HG02885 (cell line): ENCODE measurements around the gene RFC5.
"Not testable (repeated sequence)": the region's sequence is repeated elsewhere in the genome, so short reads cannot be mapped to it uniquely, and the experiment has no call there.

ENCODE experiments used
- ATAC-seq: cut with Tn5 transposase; IDR thresholded peaks from one replicate; pipeline ENCODE4 v1.9.1; 2021; ENCODE audit warnings: mild to moderate bottlenecking; ENCODE audit not compliant: unreplicated experiment, poor library complexity

The RFC5 gene

GRCh38 chr12:118068445-118068844, 51.9 kb downstream of the RFC5 start:
- no peak for ATAC-seq

GRCh38 chr12:118070650-118071049, 54.1 kb downstream of the RFC5 start:
- ATAC-seq = no peak

- ATAC-seq = peak; percentile 19
Measured at GRCh38 chr12:118073768-118074167, 57.3 kb downstream of the RFC5 start.

GRCh38 chr12:118081521-118081920, 65.0 kb downstream of the RFC5 start:
- not testable (repeated sequence) for ATAC-seq
